Measurements from ENCODE around the gene PNMA6A. TPM values are rescaled to one million over a fixed set of nuclear protein-coding genes. Genes with fewer than 3 reads are reported as not detected.

PNMA6A gene
- total and polyA plus RNA-seq, 2 of the 4 experiments (the other 2 are of a cell fraction), result 0.18 to 0.21 TPM

DNA sequence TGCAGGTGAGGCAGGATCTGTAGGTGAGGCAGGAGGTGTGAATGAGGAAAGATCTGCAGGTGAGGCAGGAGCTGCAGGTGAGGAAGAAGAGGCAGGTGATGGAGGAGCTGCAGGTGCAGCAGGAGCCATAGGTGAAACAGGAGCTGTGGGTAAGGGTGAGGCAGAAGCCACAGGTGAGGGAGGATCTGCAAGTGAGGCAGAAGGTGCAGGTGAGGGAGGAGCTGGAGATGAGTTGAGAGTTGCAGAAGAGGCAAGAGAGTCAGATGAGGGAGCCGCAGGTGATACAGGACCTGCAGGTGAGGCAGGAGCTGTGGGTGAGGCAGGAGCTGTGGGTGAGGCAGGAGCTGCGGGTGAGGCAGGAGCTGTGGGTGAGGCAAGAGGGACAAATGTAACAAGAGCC, 43.1 kb upstream of the PNMA6A start:
- dilution Hi-C loops (cut with HindIII; ENCODE audit: low sequenced_read_pairs, unreplicated experiment), result no loop called here

More for the DNA sequence above, 43.1 kb upstream of the PNMA6A start:
- ATAC-seq (ENCODE audit: low read depth) (no peak), DNase-seq (no peak)
- no peaks in the 10 kb centered on the region for H3K36me3 ChIP-seq (ENCODE audit: control insufficient read depth, insufficient read depth, low read length)
- H3K4ac ChIP-seq (ENCODE audit: low read depth, low read length), result no peak overlapping the region
- no peak overlapping the region for H3K56ac ChIP-seq (ENCODE audit: extremely low read depth, insufficient read depth, low read length)
- no peak overlapping the region for H2AFZ ChIP-seq (replicated peaks; ENCODE audit: low read length, poor library complexity)
- no peak overlapping the region for H3K4me3 ChIP-seq (ENCODE audit: insufficient read depth, low read depth, low read length)
- H4K5ac ChIP-seq (ENCODE audit: low read depth, low read length), result no peak overlapping the region
- H4K91ac ChIP-seq (ENCODE audit: insufficient read depth, low read depth, low read length), result no peak overlapping the region
- no peak overlapping the region for H3K4me2 ChIP-seq (ENCODE audit: low read depth, low read length)
- BruUV-seq (replicated peaks), result no TSS peak
- H3K23ac ChIP-seq (ENCODE audit: low read depth, low read length), result no peak overlapping the region
- H4K20me1 ChIP-seq (ENCODE audit: insufficient read depth, low read length), result no peaks in the 10 kb centered on the region
- H2AK5ac ChIP-seq (ENCODE audit: low read depth, low read length), result no peak overlapping the region
- no peak overlapping the region for H2BK20ac ChIP-seq (ENCODE audit: low read depth, low read length)
- no peaks in the 10 kb centered on the region for H3K9me1 ChIP-seq (ENCODE audit: insufficient read depth, low read length)
- 86% methylated on average over 2 of the region's 2 CpGs; no CpG with 5 or more reads in 1 of the 2 experiments for WGBS, 2 experiments (ENCODE audit: extremely low coverage in 2 of 2, insufficient read length in 1 of 2)
- no peaks in the 10 kb centered on the region; the same call in none of the 2 replicates for H3K9me3 ChIP-seq (ENCODE audit: control insufficient read depth, insufficient read depth, low read length)
- H3K14ac ChIP-seq (replicated peaks; ENCODE audit: low read depth, low read length), result no peak overlapping the region
- no peaks in the 10 kb centered on the region; the same call in 1 of the 2 replicates for H3K27me3 ChIP-seq (ENCODE audit: control insufficient read depth, insufficient read depth, low read length)
- H3K18ac ChIP-seq (ENCODE audit: low read depth, low read length), result no peak overlapping the region
- intact Hi-C loops (cut with micrococcal nuclease), result no loop called here
- no peak overlapping the region for H4K8ac ChIP-seq (ENCODE audit: low read depth in 2 of 2, low read length in 2 of 2)
- ChIA-PET POLR2A (ENCODE audit: unreplicated experiment) (no interaction called here), CTCF (interaction anchor here (0.6 kb wide), 1 partner anchor 11 kb away, joined by 3 read pairs; no protein-coding TSS in a partner anchor)
- H2BK120ac ChIP-seq (ENCODE audit: low read depth, low read length), result no peak overlapping the region
- no peaks in the 10 kb centered on the region for H3K4me1 ChIP-seq (ENCODE audit: control insufficient read depth, insufficient read depth, low read length)
- no peak overlapping the region for H2AK9ac ChIP-seq (replicated peaks; ENCODE audit: low read depth, low read length, poor library complexity)
- H2BK5ac ChIP-seq (ENCODE audit: low read depth, low read length, poor library complexity, severe bottlenecking), result no peak overlapping the region
- TF ChIP-seq FOS (IDR thresholded peaks at IDR 0.05; ENCODE audit: low read depth, low read length), result no peak
- no peak for TF ChIP-seq POLR2A (IDR thresholded peaks at IDR 0.05; ENCODE audit: low read depth, low read length)
- no peak for TF ChIP-seq SMC3 (IDR thresholded peaks at IDR 0.05; ENCODE audit: low read depth, low read length)
- no peak for TF ChIP-seq MAZ (IDR thresholded peaks at IDR 0.05; ENCODE audit: borderline replicate concordance, low read depth, low read length)
- no peak for TF ChIP-seq RCOR1 (IDR thresholded peaks at IDR 0.05; ENCODE audit: insufficient replicate concordance, low read length)
- no peak for TF ChIP-seq CHD1 (IDR thresholded peaks at IDR 0.05; ENCODE audit: low read depth, low read length)
- no peak for TF ChIP-seq CEBPB (IDR thresholded peaks at IDR 0.05; ENCODE audit: low read depth, low read length)
- TF ChIP-seq, protein P1, sequence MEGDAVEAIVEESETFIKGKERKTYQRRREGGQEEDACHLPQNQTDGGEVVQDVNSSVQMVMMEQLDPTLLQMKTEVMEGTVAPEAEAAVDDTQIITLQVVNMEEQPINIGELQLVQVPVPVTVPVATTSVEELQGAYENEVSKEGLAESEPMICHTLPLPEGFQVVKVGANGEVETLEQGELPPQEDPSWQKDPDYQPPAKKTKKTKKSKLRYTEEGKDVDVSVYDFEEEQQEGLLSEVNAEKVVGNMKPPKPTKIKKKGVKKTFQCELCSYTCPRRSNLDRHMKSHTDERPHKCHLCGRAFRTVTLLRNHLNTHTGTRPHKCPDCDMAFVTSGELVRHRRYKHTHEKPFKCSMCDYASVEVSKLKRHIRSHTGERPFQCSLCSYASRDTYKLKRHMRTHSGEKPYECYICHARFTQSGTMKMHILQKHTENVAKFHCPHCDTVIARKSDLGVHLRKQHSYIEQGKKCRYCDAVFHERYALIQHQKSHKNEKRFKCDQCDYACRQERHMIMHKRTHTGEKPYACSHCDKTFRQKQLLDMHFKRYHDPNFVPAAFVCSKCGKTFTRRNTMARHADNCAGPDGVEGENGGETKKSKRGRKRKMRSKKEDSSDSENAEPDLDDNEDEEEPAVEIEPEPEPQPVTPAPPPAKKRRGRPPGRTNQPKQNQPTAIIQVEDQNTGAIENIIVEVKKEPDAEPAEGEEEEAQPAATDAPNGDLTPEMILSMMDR (conservative IDR thresholded peaks at IDR 0.05; ENCODE audit: low read depth, low read length), result no peak
- TF ChIP-seq MAFK (IDR thresholded peaks at IDR 0.05; ENCODE audit: low read depth, low read length), result no peak
- TF ChIP-seq MXI1 (IDR thresholded peaks at IDR 0.05; ENCODE audit: borderline replicate concordance, low read depth, low read length), result no peak
- TF ChIP-seq, protein P2, sequence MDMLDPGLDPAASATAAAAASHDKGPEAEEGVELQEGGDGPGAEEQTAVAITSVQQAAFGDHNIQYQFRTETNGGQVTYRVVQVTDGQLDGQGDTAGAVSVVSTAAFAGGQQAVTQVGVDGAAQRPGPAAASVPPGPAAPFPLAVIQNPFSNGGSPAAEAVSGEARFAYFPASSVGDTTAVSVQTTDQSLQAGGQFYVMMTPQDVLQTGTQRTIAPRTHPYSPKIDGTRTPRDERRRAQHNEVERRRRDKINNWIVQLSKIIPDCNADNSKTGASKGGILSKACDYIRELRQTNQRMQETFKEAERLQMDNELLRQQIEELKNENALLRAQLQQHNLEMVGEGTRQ (IDR thresholded peaks at IDR 0.05; ENCODE audit: low read depth, low read length), result no peak
- TF ChIP-seq, protein P3, sequence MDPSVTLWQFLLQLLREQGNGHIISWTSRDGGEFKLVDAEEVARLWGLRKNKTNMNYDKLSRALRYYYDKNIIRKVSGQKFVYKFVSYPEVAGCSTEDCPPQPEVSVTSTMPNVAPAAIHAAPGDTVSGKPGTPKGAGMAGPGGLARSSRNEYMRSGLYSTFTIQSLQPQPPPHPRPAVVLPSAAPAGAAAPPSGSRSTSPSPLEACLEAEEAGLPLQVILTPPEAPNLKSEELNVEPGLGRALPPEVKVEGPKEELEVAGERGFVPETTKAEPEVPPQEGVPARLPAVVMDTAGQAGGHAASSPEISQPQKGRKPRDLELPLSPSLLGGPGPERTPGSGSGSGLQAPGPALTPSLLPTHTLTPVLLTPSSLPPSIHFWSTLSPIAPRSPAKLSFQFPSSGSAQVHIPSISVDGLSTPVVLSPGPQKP (IDR thresholded peaks at IDR 0.05; ENCODE audit: borderline replicate concordance, low read depth, low read length), result no peak
- no peak for TF ChIP-seq BHLHE40 (IDR thresholded peaks at IDR 0.05; ENCODE audit: low read depth, low read length)
- no peak for TF ChIP-seq RFX5 (IDR thresholded peaks at IDR 0.05; ENCODE audit: low read depth, low read length)
- TF ChIP-seq RAD21 (IDR thresholded peaks at IDR 0.05; ENCODE audit: low read length), result no peak
- TF ChIP-seq NFE2L2 (IDR thresholded peaks at IDR 0.05; ENCODE audit: low read depth, low read length), result no peak
- no peak overlapping the region for H3K27ac ChIP-seq (ENCODE audit: insufficient read depth, low read length)
- H2BK15ac ChIP-seq (ENCODE audit: low read depth, low read length), result no peak overlapping the region
- H3K79me1 ChIP-seq (ENCODE audit: low read depth in 1 of 2, low read length in 2 of 2), result no peaks in the 10 kb centered on the region
- H3K9ac ChIP-seq (ENCODE audit: low read depth, low read length), result no peak overlapping the region
- in situ Hi-C loops (cut with MboI; ENCODE audit: low sequenced_read_pairs), result loop anchor here (25.0 kb wide), 1 partner anchor 433 kb away; the partner anchor contains the start of gene HAUS7
